Middle frontal gyrus (tissue), 1 donor: ENCODE measurements around the gene TLE1.
"Not testable (repeated sequence)": the region's sequence is repeated elsewhere in the genome, so short reads cannot be mapped to it uniquely, and the experiment has no call there.

ENCODE experiments used
- DNase-seq: peaks from one replicate; pipeline ENCODE4 v3.0.0-alpha.2; 2015; ENCODE audit warnings: low spot score; ENCODE audit errors: extremely low spot score

The TLE1 gene

DNA sequence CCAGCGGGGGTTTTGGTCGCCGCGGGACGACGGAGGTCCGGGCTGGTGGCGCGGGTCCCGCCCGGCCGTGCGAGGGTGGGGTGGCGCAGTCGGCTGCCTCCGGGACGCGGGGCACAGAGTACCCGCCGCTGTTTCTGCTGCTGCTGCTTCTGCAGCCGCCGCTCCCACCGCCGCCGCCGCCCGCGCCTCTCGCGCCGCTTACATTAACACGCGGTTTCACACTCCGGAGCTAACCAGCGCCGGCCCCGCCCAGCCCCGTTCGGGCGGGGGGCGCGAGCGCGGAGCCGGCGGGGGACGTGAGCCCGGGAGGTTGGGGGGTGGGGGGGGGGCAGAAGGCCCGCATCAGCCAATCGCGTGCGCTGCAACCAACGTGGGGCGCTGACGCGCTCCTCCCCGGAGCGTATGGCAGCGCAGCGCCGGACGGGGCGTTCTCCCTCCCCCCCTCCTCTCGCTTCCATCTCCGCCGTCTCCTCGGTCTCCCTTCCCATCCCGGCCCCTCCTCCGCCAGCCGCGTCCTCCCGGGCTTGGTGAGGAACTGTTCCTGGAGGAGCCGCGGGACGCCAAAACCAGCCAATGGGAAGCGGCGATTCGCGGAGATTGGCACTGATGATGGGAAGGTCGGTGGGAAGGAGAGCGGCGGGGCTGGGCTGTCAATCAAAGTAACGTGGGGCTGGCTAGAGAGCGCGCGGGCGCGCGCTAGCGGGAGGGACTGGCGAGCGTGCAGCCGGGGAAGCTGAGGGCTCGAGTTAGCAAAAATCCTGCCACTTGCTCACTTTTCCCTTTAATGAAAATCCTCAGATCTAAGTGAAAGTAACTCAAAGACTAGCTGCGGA is at the start of gene TLE1:
TSS of gene TLE1 (minus strand) at position 205 of the 833 bp plus-strand sequence. CDS start 1,307 bp downstream, outside the sequence.
- DNase-seq, result peak; percentile 94

DNA sequence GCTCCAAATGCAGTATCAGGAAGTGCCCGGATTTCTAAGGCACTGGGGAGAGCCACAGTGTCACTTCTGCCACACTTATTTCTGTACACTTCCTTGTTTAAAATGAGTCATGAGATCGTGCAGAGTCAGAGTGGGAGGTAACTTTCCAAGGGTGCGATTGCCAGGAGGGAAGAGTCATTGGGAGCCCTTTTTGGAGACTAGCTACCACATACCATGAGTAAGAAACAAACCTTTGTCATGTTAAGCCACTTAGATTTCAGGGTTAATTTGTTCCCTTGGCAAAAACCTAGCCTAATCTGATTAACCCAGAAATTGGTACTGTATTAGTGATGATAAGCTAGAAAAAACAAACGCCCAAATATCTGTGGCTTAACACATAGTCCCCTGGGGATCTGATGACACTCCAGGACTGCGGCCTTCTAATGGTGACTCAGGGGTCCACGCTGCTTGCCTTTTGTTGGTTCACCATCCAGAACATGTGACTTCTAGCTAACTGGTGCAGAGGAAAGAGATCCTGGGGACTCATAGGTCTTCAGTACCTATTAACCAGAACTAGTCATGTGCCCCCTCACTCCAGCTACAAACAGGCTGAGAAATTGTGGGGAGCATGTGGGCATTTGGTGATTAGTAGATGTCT is 48.6 kb upstream of the TLE1 start:
- DNase-seq, result no peak

DNA sequence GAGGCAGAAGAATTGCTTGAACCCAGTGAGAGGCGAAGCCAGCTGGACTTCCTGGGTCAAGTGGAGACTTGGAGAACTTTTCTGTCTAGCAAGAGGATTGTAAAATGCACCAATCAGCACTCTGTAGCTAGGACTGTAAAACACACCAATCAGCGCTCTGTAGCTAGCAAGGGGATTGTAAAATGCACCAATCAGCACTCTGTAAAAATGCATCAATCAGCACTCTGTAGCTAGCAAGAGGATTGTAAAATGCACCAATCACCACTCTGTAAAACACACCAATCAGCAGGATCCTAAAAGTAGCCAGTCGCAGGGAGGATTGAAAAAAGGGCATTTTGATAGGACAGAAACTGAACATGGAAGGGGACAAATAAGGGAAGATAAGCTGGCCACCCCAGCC is 41.2 kb upstream of the TLE1 start:
- DNase-seq, result not testable (repeated sequence)

DNA sequence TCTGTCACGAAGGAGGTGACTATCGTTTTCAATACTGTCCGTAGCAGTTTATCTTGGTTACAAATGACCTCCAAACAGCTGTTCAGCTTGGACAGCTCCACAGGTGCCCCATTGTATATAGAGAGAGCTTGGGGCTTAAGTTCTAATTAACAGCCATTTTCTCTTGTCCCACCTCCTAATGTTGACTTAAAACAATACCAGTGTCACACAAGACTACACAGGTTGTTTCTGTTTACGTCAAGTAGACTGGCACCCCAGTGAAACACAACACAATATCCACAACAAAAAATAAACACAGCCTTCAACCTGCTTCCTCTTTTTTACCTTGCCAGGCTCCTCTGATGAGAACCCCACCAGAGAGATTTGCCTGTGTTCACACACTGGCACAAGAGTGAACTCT is 39.8 kb upstream of the TLE1 start:
- no peak for DNase-seq

DNA sequence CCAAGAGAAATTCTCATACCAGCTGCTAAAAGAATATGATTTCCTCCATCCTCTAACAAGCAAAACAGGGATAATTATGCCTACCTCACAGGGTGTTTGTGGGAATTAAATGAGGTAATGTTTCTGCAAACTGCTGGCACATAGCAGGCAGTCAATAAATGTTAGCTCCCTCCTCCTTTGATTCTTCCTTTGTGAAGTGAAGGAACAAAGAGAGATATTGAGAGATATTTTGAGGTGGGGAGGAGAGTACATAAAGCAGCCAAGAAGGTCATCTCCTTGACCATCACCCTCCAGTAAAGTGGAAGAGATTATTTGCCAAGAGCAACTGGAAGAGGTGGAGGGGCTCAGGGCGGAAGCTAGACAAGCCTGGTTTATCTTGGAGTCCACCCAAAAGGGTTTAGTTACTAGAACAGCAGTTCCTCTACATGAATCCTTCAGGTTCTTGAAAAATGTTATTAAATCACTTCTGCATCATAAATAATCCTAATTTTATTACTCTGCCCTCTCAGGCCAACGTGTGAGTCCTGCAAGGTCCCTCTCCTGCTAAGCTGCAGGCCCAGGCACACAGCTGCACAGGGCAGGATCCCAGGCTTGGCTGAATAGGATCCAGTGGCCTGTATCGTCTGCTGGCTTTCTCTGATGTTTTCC is 35.0 kb upstream of the TLE1 start:
- DNase-seq, result no peak

DNA sequence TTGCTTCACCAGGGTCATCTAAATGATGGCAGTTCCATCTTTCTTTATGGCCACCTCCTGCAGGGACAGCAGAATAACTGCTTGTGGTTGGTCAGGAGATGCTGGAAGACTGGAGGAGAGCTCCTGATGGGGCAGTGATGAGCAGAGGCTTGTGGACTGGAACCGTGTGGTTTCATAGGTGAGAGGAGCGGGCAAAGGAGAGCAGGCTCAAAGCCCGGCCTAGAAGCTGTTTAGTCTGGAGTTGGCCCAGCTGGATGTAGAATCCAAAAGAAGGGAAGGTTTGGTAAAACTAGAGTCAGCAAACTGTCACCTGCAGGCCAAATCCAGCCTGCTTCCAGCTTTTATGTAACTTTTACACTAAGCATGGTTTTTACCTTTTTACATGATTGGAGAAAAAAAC is 32.9 kb upstream of the TLE1 start:
- DNase-seq, result no peak

DNA sequence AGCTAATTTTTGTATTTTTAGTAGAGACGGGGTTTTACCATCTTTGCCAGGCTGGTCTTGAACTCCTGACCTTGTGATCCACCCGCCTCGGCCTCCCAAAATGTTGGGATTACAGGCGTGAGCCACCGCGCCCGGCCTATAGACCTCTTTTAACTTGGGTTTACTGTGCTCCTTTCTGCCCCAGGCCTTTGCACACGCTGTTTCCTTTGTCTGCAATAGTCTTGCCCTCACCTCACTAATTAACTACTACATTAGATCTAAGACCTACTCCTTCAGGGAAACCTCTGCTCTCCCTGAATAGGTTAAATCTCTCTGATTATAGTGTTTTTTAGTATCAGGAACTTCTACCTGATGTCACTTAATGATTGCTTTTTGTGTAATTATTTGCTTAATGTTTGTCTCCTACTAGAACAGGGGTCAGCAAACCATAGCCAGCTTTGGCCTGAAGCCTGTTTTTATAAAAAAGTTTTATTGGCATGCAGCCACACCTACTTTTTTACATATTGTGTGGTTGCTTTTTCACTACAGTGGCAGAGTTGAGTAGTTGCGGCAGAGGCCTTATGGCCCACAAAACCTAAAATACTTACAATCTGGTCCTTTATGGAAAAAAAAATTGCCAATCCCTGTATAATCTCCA is 31.2 kb upstream of the TLE1 start:
- no peak for DNase-seq

DNA sequence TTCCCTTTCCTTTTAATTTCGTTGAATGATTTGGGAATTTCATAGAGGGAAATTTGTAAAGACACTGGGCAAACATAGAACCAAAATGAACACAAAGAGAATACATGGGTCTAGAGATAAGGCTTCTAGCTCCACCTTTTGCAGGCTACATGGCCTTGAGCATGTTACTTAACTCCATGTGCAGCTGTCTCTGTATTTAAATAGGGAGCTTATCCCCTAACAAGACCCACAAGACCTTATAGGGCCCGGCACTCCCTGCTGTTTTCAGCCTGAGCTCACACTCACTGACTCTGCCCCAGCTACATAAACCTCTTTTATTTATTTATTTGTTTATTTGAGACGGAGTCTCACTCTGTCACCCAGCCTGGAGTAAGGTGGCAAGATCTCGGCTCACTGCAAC is 30.6 kb upstream of the TLE1 start:
- DNase-seq, result no peak

DNA sequence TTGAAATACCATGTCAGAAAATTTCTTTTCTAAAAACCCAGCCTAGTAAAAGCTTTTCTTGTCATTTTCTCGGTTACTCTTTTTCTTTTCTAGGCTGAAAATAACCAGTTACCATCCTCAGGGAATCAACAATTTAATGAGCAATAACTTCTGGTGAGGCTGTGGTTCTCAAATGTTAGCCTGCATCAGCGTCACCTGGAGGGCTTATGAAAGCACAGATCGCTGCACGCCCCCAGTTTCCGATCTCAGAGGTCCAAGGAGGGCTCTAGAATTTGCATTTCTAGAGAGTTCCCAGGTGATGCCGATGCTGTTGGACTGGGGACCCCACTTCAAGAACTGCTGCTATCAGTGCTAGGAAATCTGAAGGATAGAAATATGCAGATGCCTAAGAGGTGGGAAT is 28.9 kb upstream of the TLE1 start:
- no peak for DNase-seq

DNA sequence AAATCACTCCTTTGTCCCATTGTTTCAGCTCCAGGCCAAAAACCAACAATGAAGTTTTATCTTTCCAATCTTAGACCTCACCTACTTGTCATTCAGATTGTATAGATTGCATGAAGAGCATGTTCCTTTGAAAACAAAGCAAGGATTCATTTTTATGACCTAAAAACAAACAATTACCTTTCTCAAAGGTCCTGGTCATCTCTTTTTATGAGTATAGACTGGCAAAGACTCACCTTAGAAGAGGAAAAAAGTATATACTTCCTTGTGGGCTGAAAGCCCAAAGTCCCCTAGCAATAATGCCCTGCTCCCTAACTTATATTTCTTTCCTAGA is 28.4 kb upstream of the TLE1 start:
- no peak for DNase-seq

DNA sequence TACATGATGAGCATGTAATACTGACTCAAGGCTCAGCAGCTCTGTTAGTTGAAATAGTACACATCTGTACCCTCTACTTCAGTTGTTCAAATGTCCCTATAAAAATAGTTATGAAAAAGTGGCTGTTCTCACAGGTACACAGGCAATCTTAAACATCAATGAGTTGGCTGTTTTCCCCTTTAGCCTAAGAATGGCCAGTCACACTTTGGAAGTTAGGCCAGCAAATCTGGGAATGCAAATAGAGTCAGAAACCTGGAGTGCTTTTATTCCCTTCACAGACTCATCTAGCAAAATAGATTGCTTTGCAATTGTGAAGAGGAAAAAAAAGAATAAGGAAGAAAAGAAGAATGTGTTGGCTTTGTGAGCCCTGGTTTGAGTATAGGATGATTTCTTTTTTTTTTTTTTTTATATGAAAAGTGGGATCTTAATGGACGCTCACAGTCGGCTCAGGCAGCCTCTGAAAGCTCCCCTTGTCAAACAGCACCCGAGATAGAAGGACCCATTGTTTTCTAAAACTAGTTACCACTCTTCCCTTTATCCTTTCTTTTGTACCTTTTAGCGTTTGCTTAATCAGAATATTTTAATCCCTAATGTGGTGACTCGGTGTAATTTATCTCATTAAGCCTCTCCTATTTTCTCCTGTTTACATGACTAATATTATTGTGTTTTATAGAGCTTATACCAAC is 27.9 kb upstream of the TLE1 start:
- DNase-seq, result no peak

DNA sequence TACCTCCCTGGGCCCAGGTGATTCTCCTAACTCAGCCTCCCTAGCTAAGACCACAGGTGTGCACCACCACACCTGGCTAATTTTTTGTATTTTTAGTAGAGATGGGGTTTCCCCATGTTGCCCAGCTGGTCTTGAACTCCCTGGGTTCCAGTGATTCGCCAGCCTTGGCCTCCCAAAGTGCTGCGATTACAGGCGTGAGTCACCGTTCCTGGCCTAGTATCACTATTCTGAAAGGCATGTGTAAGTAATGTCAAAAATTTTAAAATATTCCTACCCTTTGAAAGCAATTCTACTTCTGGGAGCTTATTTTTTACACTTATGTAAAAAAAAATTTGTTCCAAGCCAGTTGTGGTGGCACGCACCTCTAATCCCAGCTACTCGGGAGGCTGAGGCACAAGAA is 27.1 kb upstream of the TLE1 start:
- no peak for DNase-seq

DNA sequence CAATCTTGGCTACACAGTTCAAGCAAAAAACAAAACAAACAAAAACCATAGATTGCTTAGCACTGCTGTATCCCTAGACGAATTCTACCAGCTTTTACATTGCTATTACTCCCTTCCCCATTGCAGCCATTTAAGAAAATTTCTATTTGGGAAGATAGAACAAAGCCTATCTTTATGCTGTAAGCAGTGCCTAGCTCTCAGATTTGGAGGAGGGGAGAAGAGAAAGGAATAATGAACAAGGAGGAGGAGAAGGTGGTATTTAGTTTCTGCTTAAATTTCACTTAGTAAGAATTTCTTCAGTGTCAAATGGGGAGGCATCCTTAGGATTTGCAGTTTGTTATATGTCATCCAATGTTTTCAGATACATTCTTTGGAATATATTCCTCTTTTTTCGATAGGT is 16.2 kb upstream of the TLE1 start:
- no peak for DNase-seq

DNA sequence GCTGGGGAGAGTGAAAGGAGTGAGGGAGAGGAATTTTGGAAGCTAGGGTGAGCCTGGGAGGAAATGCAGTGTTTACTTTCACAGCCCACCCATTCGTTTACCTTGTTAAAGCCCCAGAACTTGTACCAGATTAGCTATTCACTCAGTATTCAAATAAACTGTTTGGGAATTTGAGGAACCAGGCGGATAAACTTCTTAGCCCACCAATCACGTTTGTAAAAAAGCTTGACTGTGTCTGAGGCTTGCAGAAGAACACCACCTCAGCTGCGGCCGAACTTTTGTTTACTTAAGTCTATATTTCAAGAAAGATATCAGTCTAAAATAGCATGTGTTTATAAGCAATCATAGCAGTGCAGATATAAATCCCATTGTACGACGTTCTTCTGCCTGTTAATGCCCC is 5.2 kb upstream of the TLE1 start:
- DNase-seq, result no peak

DNA sequence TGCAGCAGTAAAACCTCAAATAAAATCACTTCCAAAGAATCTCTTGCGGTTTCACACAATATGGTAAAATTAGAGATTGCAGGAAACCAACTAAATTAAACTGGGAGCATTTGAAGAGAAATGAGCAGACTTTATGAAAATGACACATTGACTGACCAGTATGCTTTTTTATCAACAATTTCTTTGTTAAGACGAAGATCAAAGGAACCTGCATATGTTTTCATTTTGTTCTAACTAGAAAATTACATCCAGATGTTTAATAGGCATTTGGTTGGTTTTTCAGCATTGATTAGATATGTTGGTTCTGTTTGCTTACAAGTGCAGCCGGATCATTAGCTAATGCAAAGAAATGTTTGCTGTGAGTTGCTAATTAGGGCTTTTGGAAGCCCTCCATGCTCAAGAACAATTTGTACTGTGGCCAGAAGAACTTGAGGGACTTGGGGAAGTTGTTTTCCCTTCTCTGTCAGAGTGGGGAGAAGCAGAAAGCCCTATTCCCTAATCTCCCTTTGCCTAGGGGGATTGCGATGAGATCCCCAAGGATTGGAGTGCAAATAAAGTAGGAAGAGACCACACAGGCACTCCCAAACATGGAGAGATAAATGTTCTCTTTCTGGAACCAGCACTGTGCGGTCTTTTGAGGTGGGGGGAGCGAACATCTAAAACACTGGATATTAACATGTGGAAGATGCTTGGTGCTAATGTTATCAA is 4.5 kb upstream of the TLE1 start:
- no peak for DNase-seq

DNA sequence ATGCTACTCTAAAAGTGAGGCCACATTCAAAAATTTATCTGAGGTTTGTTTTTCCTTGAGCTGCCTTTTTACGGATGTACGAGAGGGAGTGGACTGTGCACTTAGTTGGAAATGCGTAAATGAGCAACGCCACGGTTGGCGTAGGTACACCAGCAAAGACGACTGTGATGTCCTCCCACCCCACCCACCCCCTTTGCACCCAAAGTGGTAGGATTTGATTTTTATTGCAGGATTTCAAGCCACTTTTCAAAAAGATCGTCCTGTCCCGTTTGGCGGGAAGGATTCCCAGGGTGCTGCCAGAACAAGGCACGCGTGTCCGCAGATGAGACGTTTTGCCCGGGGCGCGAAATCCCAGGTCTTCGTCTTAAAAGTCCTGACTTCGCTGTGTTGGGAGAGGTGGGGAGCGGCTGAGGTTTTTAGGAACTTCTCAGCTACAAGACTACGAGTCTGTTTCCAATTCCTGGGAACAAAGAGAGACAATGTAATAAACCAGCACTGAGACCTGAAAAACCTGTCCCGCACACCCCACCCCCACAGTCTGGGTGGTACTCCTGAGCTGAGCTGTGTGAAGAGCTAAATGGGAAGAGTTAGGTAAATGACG is 1.0 kb upstream of the TLE1 start:
- DNase-seq, result no peak

DNA sequence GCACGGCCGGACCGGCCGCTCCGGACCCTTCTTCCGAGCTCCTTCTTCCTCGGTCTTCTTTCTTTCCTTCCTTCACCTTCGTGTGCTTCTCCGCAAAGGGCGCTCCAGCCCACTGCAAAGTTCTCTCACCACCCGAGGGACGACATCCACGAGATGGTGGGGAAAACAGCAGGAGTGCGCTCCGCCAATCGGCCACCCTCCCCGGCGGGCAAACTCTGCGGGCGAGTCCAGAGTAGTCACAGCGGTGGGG is 329 bp downstream of the TLE1 start:
- DNase-seq, result not testable (repeated sequence)

DNA sequence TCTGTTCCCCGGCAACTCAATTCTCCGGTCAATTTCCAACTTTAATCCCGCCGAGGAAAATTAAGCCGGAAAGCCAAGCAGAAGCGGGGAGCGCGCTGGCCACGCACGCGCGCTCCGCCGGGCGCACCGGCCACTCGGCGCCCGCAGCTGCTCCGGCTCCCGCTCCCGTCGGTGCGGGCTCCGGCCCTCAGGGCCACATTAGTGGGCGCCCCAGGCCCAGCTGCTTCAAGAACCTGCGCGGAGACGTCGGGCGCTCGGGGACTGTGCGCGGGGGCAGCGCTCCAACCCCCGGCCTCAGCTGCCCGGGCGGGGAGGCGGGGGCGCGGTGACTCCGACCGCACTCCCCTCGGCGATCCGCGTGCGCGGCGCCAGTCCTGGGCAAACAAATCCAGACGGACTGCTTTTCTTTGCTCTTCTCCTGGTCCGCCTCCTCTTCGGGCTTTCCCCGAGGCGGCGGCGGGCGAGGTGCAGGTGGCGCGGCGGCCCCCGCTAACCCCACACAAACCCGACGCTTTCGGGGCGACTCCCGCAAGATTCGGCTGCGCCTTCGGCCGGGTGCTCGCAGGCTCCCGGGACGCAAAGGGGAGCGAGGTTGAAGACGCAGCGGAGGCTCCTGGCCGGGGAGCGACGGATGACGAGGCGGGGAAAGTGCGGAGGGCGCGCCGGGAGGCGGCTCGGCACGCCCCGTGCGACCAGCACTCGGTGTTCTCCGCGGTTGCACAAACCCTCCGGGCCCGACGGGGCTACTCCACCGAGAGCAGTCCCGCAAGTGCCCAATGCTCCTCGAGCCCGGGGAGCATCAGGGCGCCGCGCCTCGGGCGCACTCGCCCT is 870 bp downstream of the TLE1 start:
- not testable (repeated sequence) for DNase-seq

DNA sequence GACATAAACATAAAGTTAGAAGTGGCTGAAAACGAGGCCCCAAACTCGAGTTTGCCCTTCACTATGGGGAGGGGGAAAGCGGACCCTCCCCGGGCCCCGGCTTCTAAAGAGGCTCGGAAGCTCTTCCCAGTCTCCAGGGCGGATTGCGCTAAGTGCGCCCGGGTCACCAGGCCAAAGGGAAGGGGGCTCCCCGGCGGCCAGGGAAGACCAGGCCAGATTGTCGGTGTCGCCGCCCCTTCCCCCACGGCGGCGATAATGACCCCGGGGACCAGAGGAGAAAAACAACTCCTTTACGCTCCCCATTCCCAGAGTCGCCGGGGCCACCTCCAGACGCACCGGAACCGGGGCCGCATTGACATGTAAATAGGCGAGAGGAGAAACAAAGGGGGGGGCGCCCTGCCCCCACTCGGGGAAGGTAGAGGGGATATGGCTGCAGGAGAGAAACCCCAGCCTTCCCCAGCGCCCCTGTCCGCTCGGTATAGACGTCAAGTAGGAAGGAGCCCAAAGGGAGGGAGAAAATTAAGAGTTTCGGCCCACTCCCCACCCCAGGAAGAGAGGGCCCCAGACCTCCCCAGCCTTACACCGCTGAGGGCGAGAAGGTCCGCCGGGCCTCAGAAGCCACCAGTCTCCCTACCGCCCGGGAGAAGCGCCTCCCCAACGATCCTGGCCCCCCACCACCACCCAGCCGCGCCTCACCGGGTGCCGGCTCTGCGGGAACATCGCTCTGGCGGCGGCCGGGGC is 1.7 kb downstream of the TLE1 start:
- no peak for DNase-seq
